ENCODE results near the gene MCF2.

DNA sequence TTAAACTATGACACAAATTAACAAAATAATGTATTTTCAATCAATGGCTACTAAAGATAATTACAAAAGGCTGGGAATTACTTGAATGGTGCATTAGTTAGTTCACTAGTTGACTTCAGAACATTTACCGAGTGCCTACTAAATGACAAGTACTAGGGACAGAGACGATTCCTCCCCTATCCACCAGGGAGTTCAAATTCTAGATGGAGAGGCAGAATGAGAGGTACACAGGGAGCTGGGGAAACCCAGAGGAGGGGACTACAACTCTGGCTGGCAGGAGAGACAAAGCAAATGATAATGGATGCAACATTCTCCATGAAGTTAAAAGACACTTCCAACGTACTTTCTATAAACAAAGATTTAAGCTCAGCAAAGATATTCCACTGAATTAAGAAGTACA lies 43.1 kb upstream of the MCF2 start:
- TF ChIP-seq EZH2 (IDR thresholded peaks at IDR 0.05; ENCODE audit: borderline replicate concordance, low read depth, low read length, severe bottlenecking): no peak
- TF ChIP-seq, protein P1, sequence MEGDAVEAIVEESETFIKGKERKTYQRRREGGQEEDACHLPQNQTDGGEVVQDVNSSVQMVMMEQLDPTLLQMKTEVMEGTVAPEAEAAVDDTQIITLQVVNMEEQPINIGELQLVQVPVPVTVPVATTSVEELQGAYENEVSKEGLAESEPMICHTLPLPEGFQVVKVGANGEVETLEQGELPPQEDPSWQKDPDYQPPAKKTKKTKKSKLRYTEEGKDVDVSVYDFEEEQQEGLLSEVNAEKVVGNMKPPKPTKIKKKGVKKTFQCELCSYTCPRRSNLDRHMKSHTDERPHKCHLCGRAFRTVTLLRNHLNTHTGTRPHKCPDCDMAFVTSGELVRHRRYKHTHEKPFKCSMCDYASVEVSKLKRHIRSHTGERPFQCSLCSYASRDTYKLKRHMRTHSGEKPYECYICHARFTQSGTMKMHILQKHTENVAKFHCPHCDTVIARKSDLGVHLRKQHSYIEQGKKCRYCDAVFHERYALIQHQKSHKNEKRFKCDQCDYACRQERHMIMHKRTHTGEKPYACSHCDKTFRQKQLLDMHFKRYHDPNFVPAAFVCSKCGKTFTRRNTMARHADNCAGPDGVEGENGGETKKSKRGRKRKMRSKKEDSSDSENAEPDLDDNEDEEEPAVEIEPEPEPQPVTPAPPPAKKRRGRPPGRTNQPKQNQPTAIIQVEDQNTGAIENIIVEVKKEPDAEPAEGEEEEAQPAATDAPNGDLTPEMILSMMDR (IDR thresholded peaks at IDR 0.05; ENCODE audit: borderline replicate concordance, extremely low read depth, low read length, poor library complexity, severe bottlenecking): no peak

Measured in DND-41 (cell line).